Mesenchymal stem cell (in vitro differentiated cells and primary cell): ENCODE data around the gene H3-3A.
A peak's percentile ranks its signal among the peaks of the same experiment; 100 is the strongest.

Experiments
- DNase-seq: peaks from one replicate; pipeline ENCODE4 v3.0.0-alpha.2; 2013
- H2AFZ ChIP-seq: one replicate; pipeline ENCODE4 v1.6.1; 2013; ENCODE audit warnings: low read depth, mild to moderate bottlenecking, control low read depth, inconsistent platforms, low read length, moderate library complexity
- H2AK5ac ChIP-seq: 2 replicates; pipeline ENCODE4 v1.6.1; 2013; ENCODE audit warnings: low read length, moderate library complexity, mild to moderate bottlenecking, inconsistent platforms; ENCODE audit not compliant: severe bottlenecking
- H2BK120ac ChIP-seq: one replicate; pipeline ENCODE4 v1.6.1; 2013; ENCODE audit warnings: low read depth, mild to moderate bottlenecking, inconsistent platforms, low read length, moderate library complexity
- H2BK12ac ChIP-seq, 2 experiments: one replicate each; pipeline ENCODE4 v1.6.1; 2013; ENCODE audit warnings: inconsistent platforms in 2 of 2, low read length in 2 of 2, mild to moderate bottlenecking in 2 of 2, moderate library complexity in 2 of 2, control low read depth in 1 of 2
- H2BK15ac ChIP-seq: one replicate; pipeline ENCODE4 v1.6.1; 2013; ENCODE audit warnings: mild to moderate bottlenecking, low read depth, inconsistent platforms; ENCODE audit not compliant: poor library complexity, severe bottlenecking
- H2BK5ac ChIP-seq: 2 replicates; pipeline ENCODE4 v1.6.1; 2013; ENCODE audit warnings: low read depth, mild to moderate bottlenecking, low read length, control low read depth, inconsistent platforms; ENCODE audit not compliant: poor library complexity, severe bottlenecking
- H3K14ac ChIP-seq, 2 experiments: one replicate each; pipeline ENCODE4 v1.6.1; 2013; ENCODE audit warnings: inconsistent platforms in 2 of 2, low read length in 2 of 2, control low read depth in 1 of 2, mild to moderate bottlenecking in 1 of 2, moderate library complexity in 1 of 2
- H3K18ac ChIP-seq, 2 experiments: one replicate each; pipeline ENCODE4 v1.6.1; 2013; ENCODE audit warnings: inconsistent platforms in 2 of 2, low read length in 2 of 2, control low read depth in 1 of 2, low read depth in 1 of 2, mild to moderate bottlenecking in 1 of 2
- H3K23ac ChIP-seq, 2 experiments: one replicate each; pipeline ENCODE4 v1.6.1; 2013; ENCODE audit warnings: inconsistent platforms in 2 of 2, low read length in 2 of 2, mild to moderate bottlenecking in 2 of 2, moderate library complexity in 2 of 2, control low read depth in 1 of 2
- H3K27ac ChIP-seq: 2 replicates; pipeline ENCODE4 v1.5.1; 2013; ENCODE audit warnings: mild to moderate bottlenecking, moderate library complexity, low read length, control low read depth, inconsistent platforms; ENCODE audit not compliant: poor library complexity, severe bottlenecking
- H3K27me3 ChIP-seq, 2 experiments: 2 replicates each; pipeline versions ENCODE4 v1.6.1 to v1.7.0; 2013; ENCODE audit warnings: low read length in 2 of 2, mild to moderate bottlenecking in 2 of 2, moderate library complexity in 2 of 2, control low read depth in 1 of 2, inconsistent platforms in 1 of 2; ENCODE audit not compliant: control insufficient read depth in 1 of 2, insufficient read depth in 1 of 2
- H3K36me3 ChIP-seq, 2 experiments: 2 replicates each; pipeline versions ENCODE4 v1.6.1 to v1.7.0; 2013; ENCODE audit warnings: low read length in 2 of 2, control low read depth in 1 of 2, inconsistent platforms in 1 of 2, low read depth in 1 of 2, mild to moderate bottlenecking in 1 of 2; ENCODE audit not compliant: insufficient read depth in 2 of 2, control insufficient read depth in 1 of 2
- H3K4ac ChIP-seq, 2 experiments: one replicate each; pipeline ENCODE4 v1.6.1; 2013; ENCODE audit warnings: inconsistent platforms in 2 of 2, low read length in 2 of 2, mild to moderate bottlenecking in 2 of 2, moderate library complexity in 2 of 2, control low read depth in 1 of 2, low read depth in 1 of 2
- H3K4me1 ChIP-seq: 2 replicates; pipeline ENCODE4 v1.6.1; 2013; ENCODE audit warnings: low read depth, low read length, control low read depth; ENCODE audit not compliant: control insufficient read depth, insufficient read depth
- H3K4me2 ChIP-seq: 2 replicates; pipeline ENCODE4 v1.6.1; 2013; ENCODE audit warnings: low read length, mild to moderate bottlenecking, inconsistent platforms; ENCODE audit not compliant: poor library complexity, severe bottlenecking
- H3K4me3 ChIP-seq, 2 experiments: 2 replicates each; pipeline versions ENCODE4 v1.5.1 to v1.7.0; 2013; ENCODE audit warnings: low read length in 2 of 2, mild to moderate bottlenecking in 2 of 2, control low read depth in 1 of 2, low read depth in 1 of 2; ENCODE audit not compliant: insufficient read depth in 1 of 2
- H3K79me1 ChIP-seq: replicated peaks from 2 replicates; pipeline ENCODE4 v1.6.1; 2013; ENCODE audit warnings: mild to moderate bottlenecking, control low read depth, low read length, inconsistent platforms; ENCODE audit not compliant: poor library complexity, severe bottlenecking
- H3K9ac ChIP-seq: 2 replicates; pipeline ENCODE4 v1.7.0; 2013; ENCODE audit warnings: mild to moderate bottlenecking, low read length, moderate library complexity
- H3K9me3 ChIP-seq: 2 replicates; pipeline ENCODE4 v1.7.0; 2013; ENCODE audit warnings: mild to moderate bottlenecking, low read length; ENCODE audit not compliant: control insufficient read depth
- H4K8ac ChIP-seq: one replicate; pipeline ENCODE4 v1.6.1; 2013; ENCODE audit warnings: inconsistent platforms, mild to moderate bottlenecking, low read length, moderate library complexity
- H4K91ac ChIP-seq: one replicate; pipeline ENCODE4 v1.6.1; 2013; ENCODE audit warnings: mild to moderate bottlenecking, low read length, inconsistent platforms
- WGBS: methylation state at CpG from one replicate; pipeline ENCODE4 v1.1.7; 2013; ENCODE audit warnings: mixed read lengths; 5-methylcytosine and 5-hydroxymethylcytosine counted together

The H3-3A gene

GRCh38 chr1:226094451-226094850, 31.9 kb downstream of the H3-3A start:
- peaks cover 2% of the 10 kb centered on the region for H3K4me1 ChIP-seq

GRCh38 chr1:226095286-226095685, 32.8 kb downstream of the H3-3A start:
- H3K27me3 ChIP-seq, result peaks cover 13 to 15% of the 10 kb centered on the region in 2 experiments
- WGBS, result 71% methylated on average over 2 of the region's 2 CpGs
- H2BK15ac ChIP-seq, result no peak overlapping the region
- H3K36me3 ChIP-seq, result no peaks in the 10 kb centered on the region
- H3K4me2 ChIP-seq, result no peak overlapping the region
- no peaks in the 10 kb centered on the region for H3K9me3 ChIP-seq
- H3K4me3 ChIP-seq, result no peak overlapping the region
- H2AK5ac ChIP-seq, result no peak overlapping the region
- H2BK12ac ChIP-seq, result no peak overlapping the region
- H4K91ac ChIP-seq, result no peak overlapping the region
- no peak for DNase-seq
- H3K79me1 ChIP-seq, result no peaks in the 10 kb centered on the region
- no peak overlapping the region for H3K14ac ChIP-seq
- H3K23ac ChIP-seq, result no peak overlapping the region
- H3K4ac ChIP-seq, result no peak overlapping the region
- H3K4me1 ChIP-seq, result peaks cover 3% of the 10 kb centered on the region
- H3K18ac ChIP-seq, result no peak overlapping the region
- H3K27ac ChIP-seq, result no peak overlapping the region
- no peak overlapping the region for H2BK5ac ChIP-seq
- H3K9ac ChIP-seq, result no peak overlapping the region
- H4K8ac ChIP-seq, result no peak overlapping the region
- no peak overlapping the region for H2BK120ac ChIP-seq
- H2AFZ ChIP-seq, result no peak overlapping the region

More at GRCh38 chr1:226094451-226094850, 31.9 kb downstream of the H3-3A start:
- no peak for DNase-seq
- Histone ChIP-seq H3K27ac (no peak overlapping the region), H3K27me3 (peaks cover 13 to 15% of the 10 kb centered on the region in 2 experiments), H3K14ac (no peak overlapping the region), H4K91ac (no peak overlapping the region), H3K4me2 (no peak overlapping the region), H3K79me1 (no peaks in the 10 kb centered on the region), H3K9ac (no peak overlapping the region), H2AK5ac (no peak overlapping the region), H2AFZ (no peak overlapping the region), H2BK12ac (no peak overlapping the region), H3K4me3 (no peak overlapping the region), H3K9me3 (no peaks in the 10 kb centered on the region), H3K36me3 (no peaks in the 10 kb centered on the region), H4K8ac (no peak overlapping the region), H2BK120ac (no peak overlapping the region), H2BK5ac (no peak overlapping the region), H3K23ac (no peak overlapping the region), H2BK15ac (no peak overlapping the region), H3K18ac (no peak overlapping the region), H3K4ac (no peak overlapping the region)
- WGBS, result 43% methylated on average over 1 of the region's 1 CpG

- no peak overlapping the region for H3K14ac ChIP-seq
- H2AFZ ChIP-seq, result no peak overlapping the region
- no peak overlapping the region for H3K4ac ChIP-seq
- H3K23ac ChIP-seq, result no peak overlapping the region
- 70% methylated on average over 5 of the region's 5 CpGs for WGBS
- no peak overlapping the region for H3K4me3 ChIP-seq
- no peak overlapping the region for H2BK12ac ChIP-seq
- no peak overlapping the region for H4K91ac ChIP-seq
- H2BK120ac ChIP-seq, result no peak overlapping the region
- no peak overlapping the region for H3K9ac ChIP-seq
- H3K27me3 ChIP-seq, result peaks cover 13 to 15% of the 10 kb centered on the region in 2 experiments
- no peaks in the 10 kb centered on the region for H3K9me3 ChIP-seq
- no peak overlapping the region for H2BK15ac ChIP-seq
- H3K4me2 ChIP-seq, result no peak overlapping the region
- H3K18ac ChIP-seq, result peak overlapping the region in 1 of 2 experiments; percentile 21
- no peaks in the 10 kb centered on the region for H3K79me1 ChIP-seq
- H3K36me3 ChIP-seq, result no peaks in the 10 kb centered on the region
- H2AK5ac ChIP-seq, result no peak overlapping the region
- H4K8ac ChIP-seq, result no peak overlapping the region
- peaks cover 6% of the 10 kb centered on the region for H3K4me1 ChIP-seq
- no peak overlapping the region for H3K27ac ChIP-seq
- H2BK5ac ChIP-seq, result no peak overlapping the region
- no peak for DNase-seq
These were observed 35.5 kb downstream of the H3-3A start for GRCh38 chr1:226097866-226098625.

- Histone ChIP-seq H4K91ac (no peak overlapping the region), H2BK15ac (no peak overlapping the region), H3K27ac (no peak overlapping the region), H2BK5ac (no peak overlapping the region), H3K79me1 (no peaks in the 10 kb centered on the region), H3K18ac (no peak overlapping the region), H2AK5ac (no peak overlapping the region), H2BK120ac (no peak overlapping the region), H3K4me2 (no peak overlapping the region), H2BK12ac (no peak overlapping the region), H2AFZ (no peak overlapping the region), H3K14ac (no peak overlapping the region), H3K4me1 (peaks cover 6% of the 10 kb centered on the region), H3K9ac (no peak overlapping the region), H3K4ac (no peak overlapping the region), H3K27me3 (peaks cover 13 to 14% of the 10 kb centered on the region in 2 experiments), H3K36me3 (no peaks in the 10 kb centered on the region), H4K8ac (no peak overlapping the region), H3K9me3 (no peaks in the 10 kb centered on the region), H3K4me3 (no peak overlapping the region), H3K23ac (no peak overlapping the region)
- WGBS, result 96% methylated on average over 2 of the region's 3 CpGs
- no peak for DNase-seq
These were observed 36.6 kb downstream of the H3-3A start for GRCh38 chr1:226098870-226099835.
